H1 (cell line): ENCODE measurements around the gene TMEM163. TPM values are rescaled to one million over a fixed set of nuclear protein-coding genes. Genes with fewer than 3 reads are reported as not detected.

Source experiments
- CTCF ChIA-PET: fragments of 300-600 bp; sonication (Branson Sonifier 250); formaldehyde crosslinking; loops from one replicate; lab custom pipeline; 2021; ENCODE audit not compliant: partially characterized antibody; lab: Charles Lee
- POLR2A ChIA-PET: fragments of 300-600 bp; sonication (Branson Sonifier 250); formaldehyde crosslinking; loops from one replicate; lab custom pipeline; 2021; ENCODE audit warnings: inconsistent platforms; ENCODE audit not compliant: partially characterized antibody; lab: Charles Lee
- DNase-seq, 2 experiments: peaks; one replicate each; pipeline versions ENCODE4 v3.0.0 to v3.0.0-alpha.2; 2010 to 2022; ENCODE audit warnings: low spot score in 2 of 2, low read depth in 1 of 2, mixed read lengths in 1 of 2
- FAIRE-seq: peaks from 2 replicates; lab custom pipeline; 2011; peaks lifted over from hg19 to GRCh38; lab: Jason Lieb, UNC
- H2AFZ ChIP-seq: 2 replicates; pipeline ENCODE4 v1.8.1; 2012; ENCODE audit warnings: low read length, inconsistent platforms
- H2AK5ac ChIP-seq: 2 replicates; pipeline ENCODE4 v1.6.1; 2013; ENCODE audit warnings: low read depth, low read length
- H2BK120ac ChIP-seq: replicated peaks from 2 replicates; pipeline ENCODE3; 2013; ENCODE audit warnings: low read depth, low read length, inconsistent platforms
- H2BK12ac ChIP-seq: 2 replicates; pipeline ENCODE4 v1.6.1; 2013; ENCODE audit warnings: low read depth, low read length
- H2BK15ac ChIP-seq: 2 replicates; pipeline ENCODE4 v1.6.1; 2013; ENCODE audit warnings: low read length
- H2BK20ac ChIP-seq: 2 replicates; pipeline ENCODE4 v1.6.1; 2013; ENCODE audit warnings: low read length
- H2BK5ac ChIP-seq: 2 replicates; pipeline ENCODE4 v1.6.1; 2013; ENCODE audit warnings: low read depth, low read length
- H3K14ac ChIP-seq: 2 replicates; pipeline ENCODE4 v1.6.1; 2013; ENCODE audit warnings: inconsistent platforms; ENCODE audit not compliant: insufficient read length
- H3K18ac ChIP-seq: 2 replicates; pipeline ENCODE4 v1.6.1; 2013; ENCODE audit warnings: low read length; ENCODE audit errors: extremely low read depth
- H3K23ac ChIP-seq: 2 replicates; pipeline ENCODE4 v1.6.1; 2013; ENCODE audit warnings: inconsistent platforms; ENCODE audit not compliant: insufficient read length
- H3K23me2 ChIP-seq: 2 replicates; pipeline ENCODE4 v1.6.1; 2013; ENCODE audit warnings: low read depth, low read length
- H3K27ac ChIP-seq: 2 replicates; pipeline ENCODE4 v1.6.1; 2011; ENCODE audit warnings: low read depth, low read length, inconsistent platforms
- H3K27me3 ChIP-seq, 4 experiments: replicated peaks in 1 of 4; 1 replicate in 1 of 4; 2 replicates in 3 of 4; pipeline versions ENCODE4 v1.6.1 to v1.8.1; 2011 to 2013; ENCODE audit warnings: low read length in 3 of 4, mild to moderate bottlenecking in 3 of 4, inconsistent platforms in 2 of 4, mixed read lengths in 2 of 4, moderate library complexity in 1 of 4; ENCODE audit not compliant: control insufficient read depth in 3 of 4, insufficient read depth in 3 of 4; ENCODE audit errors: extremely low read depth in 1 of 4
- H3K36me3 ChIP-seq, 4 experiments: 2 replicates each; pipeline versions ENCODE4 v1.6.1 to v1.8.1; 2011 to 2013; ENCODE audit warnings: mild to moderate bottlenecking in 4 of 4, low read length in 3 of 4, moderate library complexity in 2 of 4, control low read depth in 1 of 4, inconsistent platforms in 1 of 4; ENCODE audit not compliant: insufficient read depth in 4 of 4, control insufficient read depth in 2 of 4
- H3K4ac ChIP-seq: replicated peaks from 2 replicates; pipeline ENCODE3; 2013; ENCODE audit warnings: low read length, low read depth, mixed read lengths, inconsistent platforms; ENCODE audit not compliant: insufficient read length
- H3K4me1 ChIP-seq, 4 experiments: replicated peaks in 1 of 4; 1 replicate in 1 of 4; 2 replicates in 3 of 4; pipeline versions ENCODE4 v1.6.1 to v1.8.1; 2011 to 2013; ENCODE audit warnings: low read length in 3 of 4, inconsistent platforms in 2 of 4, mixed read lengths in 1 of 4; ENCODE audit not compliant: insufficient read depth in 4 of 4, control insufficient read depth in 3 of 4
- H3K4me2 ChIP-seq, 2 experiments: 2 replicates each; pipeline versions ENCODE4 v1.6.1 to v1.8.1; 2011 to 2013; ENCODE audit warnings: low read depth in 2 of 2, low read length in 2 of 2, control low read depth in 1 of 2, inconsistent platforms in 1 of 2, mild to moderate bottlenecking in 1 of 2; ENCODE audit not compliant: insufficient read depth in 1 of 2
- H3K4me3 ChIP-seq, 4 experiments: fragments of 200-600, 300-600 bp in 1 of 4; sonication (generic), shearing (Covaris generic), sonication (Bioruptor Twin) in 1 of 4; 2 replicates each; pipeline versions ENCODE4 v1.5.1 to v1.8.1; 2011 to 2016; ENCODE audit warnings: low read length in 4 of 4, low read depth in 3 of 4, control low read depth in 2 of 4, inconsistent platforms in 2 of 4, mild to moderate bottlenecking in 2 of 4, mixed read lengths in 1 of 4, moderate library complexity in 1 of 4; ENCODE audit not compliant: insufficient read depth in 2 of 4; ENCODE audit errors: extremely low read depth in 1 of 4
- H3K56ac ChIP-seq: replicated peaks from 2 replicates; pipeline ENCODE3; 2013; ENCODE audit warnings: low read depth, mild to moderate bottlenecking, mixed read lengths, low read length, inconsistent platforms; ENCODE audit not compliant: insufficient read length
- H3K79me1 ChIP-seq: 2 replicates; pipeline ENCODE4 v1.6.1; 2013; ENCODE audit warnings: low read depth, low read length, control low read depth
- H3K79me2 ChIP-seq, 2 experiments: 2 replicates each; pipeline versions ENCODE4 v1.6.1 to v1.8.1; 2012 to 2013; ENCODE audit warnings: low read length in 2 of 2, mild to moderate bottlenecking in 2 of 2, inconsistent platforms in 1 of 2; ENCODE audit not compliant: insufficient read depth in 2 of 2, control insufficient read depth in 1 of 2
- H3K9ac ChIP-seq, 4 experiments: replicated peaks in 1 of 4; 1 replicate in 1 of 4; 2 replicates in 3 of 4; pipeline versions ENCODE4 v1.6.1 to v1.8.1; 2011 to 2013; ENCODE audit warnings: low read depth in 3 of 4, low read length in 3 of 4, control low read depth in 2 of 4, mild to moderate bottlenecking in 2 of 4, moderate library complexity in 2 of 4, inconsistent platforms in 1 of 4; ENCODE audit errors: extremely low read depth in 1 of 4
- H3K9me3 ChIP-seq, 2 experiments: 2 replicates each; pipeline versions ENCODE4 v1.6.1 to v1.8.1; 2012 to 2013; ENCODE audit warnings: mild to moderate bottlenecking in 2 of 2, moderate library complexity in 2 of 2, control low read depth in 1 of 2, inconsistent platforms in 1 of 2, low read depth in 1 of 2, low read length in 1 of 2, mixed read lengths in 1 of 2; ENCODE audit not compliant: insufficient read depth in 2 of 2
- H4K20me1 ChIP-seq, 2 experiments: replicated peaks in 1 of 2; 2 replicates each; pipeline versions ENCODE3 to v1.8.1; 2011 to 2013; ENCODE audit warnings: inconsistent platforms in 2 of 2, low read length in 2 of 2, mild to moderate bottlenecking in 1 of 2; ENCODE audit not compliant: insufficient read depth in 2 of 2, control insufficient read depth in 1 of 2
- H4K5ac ChIP-seq: 2 replicates; pipeline ENCODE4 v1.6.1; 2013; ENCODE audit warnings: low read length, low read depth, mixed read lengths, inconsistent platforms; ENCODE audit not compliant: insufficient read length
- H4K8ac ChIP-seq: 2 replicates; pipeline ENCODE4 v1.8.0; 2013; ENCODE audit warnings: mild to moderate bottlenecking, moderate library complexity, low read length, inconsistent platforms; ENCODE audit not compliant: insufficient read depth; ENCODE audit errors: extremely low read depth
- H4K91ac ChIP-seq: replicated peaks from 2 replicates; pipeline ENCODE3; 2013; ENCODE audit warnings: low read length, mixed read lengths, inconsistent platforms; ENCODE audit not compliant: insufficient read length
- BACH1 ChIP-seq: IDR thresholded peaks from 2 replicates; pipeline ENCODE4 v1.6.1; 2012; ENCODE audit warnings: low read length, improper control_type of control experiment
- CBX8 ChIP-seq: fragments of 300-800, 300-1000 bp; sonication (generic); IDR thresholded peaks from 2 replicates; pipeline ENCODE4 v1.7.1; 2016; ENCODE audit warnings: low read depth, low read length, borderline replicate concordance
- CEBPB ChIP-seq: IDR thresholded peaks from 2 replicates; pipeline ENCODE4 v1.6.1; 2012; ENCODE audit warnings: low read depth, low read length
- HDAC2 ChIP-seq, 2 experiments: fragments of 300-600 bp in 1 of 2; sonication (generic) in 1 of 2; IDR thresholded peaks; 2 replicates each; pipeline ENCODE4 v1.6.1; 2011 to 2012; ENCODE audit warnings: low read depth in 2 of 2, low read length in 2 of 2, mild to moderate bottlenecking in 2 of 2, moderate library complexity in 2 of 2, borderline replicate concordance in 1 of 2, inconsistent platforms in 1 of 2
- MAFK ChIP-seq: IDR thresholded peaks from 2 replicates; pipeline ENCODE4 v1.6.1; 2012; ENCODE audit warnings: low read depth, mild to moderate bottlenecking, improper control_type of control experiment, low read length
- NRF1 ChIP-seq: IDR thresholded peaks from 2 replicates; pipeline ENCODE4 v1.6.1; 2011; ENCODE audit warnings: mild to moderate bottlenecking, low read depth, low read length, improper control_type of control experiment
- RNF2 ChIP-seq: fragments of 200-900, 300-1000 bp; sonication (generic); IDR thresholded peaks from 2 replicates; pipeline ENCODE4 v1.7.1; 2016; ENCODE audit warnings: borderline replicate concordance, low read depth, mild to moderate bottlenecking, antibody characterized with exemption, low read length; ENCODE audit not compliant: poor library complexity, severe bottlenecking; ENCODE audit errors: missing control alignments
- SUZ12 ChIP-seq: fragments of 200-600 bp; sonication (generic); IDR thresholded peaks from 2 replicates; pipeline ENCODE4 v1.6.1; 2012; ENCODE audit warnings: mild to moderate bottlenecking, inconsistent platforms, low read length, moderate library complexity, mixed read lengths
- YY1 ChIP-seq: IDR thresholded peaks from 2 replicates; pipeline ENCODE4 v1.6.1; 2011; ENCODE audit warnings: low read depth, mild to moderate bottlenecking, low read length
- WGBS, 2 experiments: shearing (Covaris generic) in 1 of 2; methylation state at CpG; one replicate each; pipeline versions ENCODE4 v1.1.6 to v1.1.7; 2013 to 2015; ENCODE audit warnings: low lambda C conversion rate in 2 of 2, mixed read lengths in 2 of 2, inconsistent platforms in 1 of 2, low coverage in 1 of 2, missing lambda C conversion rate in 1 of 2; ENCODE audit not compliant: insufficient replicate concordance in 2 of 2, insufficient coverage in 1 of 2, insufficient read length in 1 of 2; ENCODE audit errors: extremely low coverage in 1 of 2, missing lambda C conversion rate in 1 of 2; 5-methylcytosine and 5-hydroxymethylcytosine counted together
- polyA plus RNA-seq, 7 experiments: library from polyadenylated mRNA; depleted of rRNA in 3 of 7; stranded (reverse) in 5 of 7; unstranded in 2 of 7; fragments of >200 nt in 5 of 7; fragments of 200-250 nt in 2 of 7; gene quantifications; 1 replicate in 5 of 7; 2 replicates in 1 of 7; 4 replicates in 1 of 7; pipeline versions ENCODE4 v1.2.1 to v1.2.3, GENCODE V29; 2011 to 2013; ENCODE audit warnings: missing spikeins in 2 of 7, mixed read lengths in 2 of 7
- total RNA-seq: library from RNA; stranded (reverse); fragmentation: NEBNext Ultra II Directional; extraction: Animal tissue kit (Norgen Biotek cat#: 25700); gene quantifications from 2 replicates; pipeline ENCODE4 v1.2.1, GENCODE V29; 2021
- TF ChIP-seq, protein P1 (sequence below), 3 experiments: IDR thresholded peaks; 1 replicate in 2 of 3; 2 replicates in 1 of 3; pipeline versions ENCODE4 v1.5.1 to v1.6.1; 2011; ENCODE audit warnings: low read length in 3 of 3, mild to moderate bottlenecking in 3 of 3, inconsistent platforms in 2 of 3, low read depth in 1 of 3, moderate library complexity in 1 of 3; ENCODE audit not compliant: insufficient read depth in 1 of 3; ENCODE audit errors: control extremely low read depth in 1 of 3
- TF ChIP-seq, protein P2 (sequence below): IDR thresholded peaks from 2 replicates; pipeline ENCODE4 v1.6.1; 2011; ENCODE audit warnings: low read depth, mild to moderate bottlenecking, low read length; ENCODE audit not compliant: insufficient read depth

Gene TMEM163
- total and polyA plus RNA-seq, 2 of the 8 experiments (the other 6 are each of a cell fraction or from before 2014, with no cell fraction given): 2.8 to 3.2 TPM

- Histone ChIP-seq H3K14ac (no peak overlapping the region), H3K4ac (no peak overlapping the region), H2AFZ (no peak overlapping the region), H3K79me2 (no peaks in the 10 kb centered on the region), H2BK5ac (no peak overlapping the region), H3K23ac (no peak overlapping the region), H3K56ac (no peak overlapping the region), H3K4me3 (no peak overlapping the region), H3K4me2 (no peak overlapping the region), H4K91ac (no peak overlapping the region), H2BK120ac (no peak overlapping the region), H3K9ac (no peak overlapping the region), H4K20me1 (no peaks in the 10 kb centered on the region), H2BK20ac (no peak overlapping the region), H3K23me2 (no peaks in the 10 kb centered on the region), H4K5ac (no peak overlapping the region), H3K18ac (no peak overlapping the region), H2BK15ac (no peak overlapping the region), H3K9me3 (peaks cover 0 to 2% of the 10 kb centered on the region in 2 experiments; a peak in 1 of 4 replicates), H3K79me1 (no peaks in the 10 kb centered on the region), H2BK12ac (no peak overlapping the region), H4K8ac (no peak overlapping the region), H3K36me3 (no peaks in the 10 kb centered on the region), H3K27ac (no peak overlapping the region), H3K4me1 (no peaks in the 10 kb centered on the region), H2AK5ac (no peak overlapping the region), H3K27me3 (no peaks in the 10 kb centered on the region; a peak in 1 of 7 replicates)
- CTCF ChIA-PET: interaction anchor here (1.3 kb wide), 1 partner anchor 15 kb away, joined by 3 read pairs; no protein-coding TSS in a partner anchor
- POLR2A ChIA-PET: no interaction called here
- DNase-seq (no peak), FAIRE-seq (no peak)
- WGBS, 2 experiments: 99% methylated on average over 6 of the region's 6 CpGs; no CpG with 5 or more reads in 1 of the 2 experiments
- no peak for TF ChIP-seq SUZ12
- TF ChIP-seq, protein P1, sequence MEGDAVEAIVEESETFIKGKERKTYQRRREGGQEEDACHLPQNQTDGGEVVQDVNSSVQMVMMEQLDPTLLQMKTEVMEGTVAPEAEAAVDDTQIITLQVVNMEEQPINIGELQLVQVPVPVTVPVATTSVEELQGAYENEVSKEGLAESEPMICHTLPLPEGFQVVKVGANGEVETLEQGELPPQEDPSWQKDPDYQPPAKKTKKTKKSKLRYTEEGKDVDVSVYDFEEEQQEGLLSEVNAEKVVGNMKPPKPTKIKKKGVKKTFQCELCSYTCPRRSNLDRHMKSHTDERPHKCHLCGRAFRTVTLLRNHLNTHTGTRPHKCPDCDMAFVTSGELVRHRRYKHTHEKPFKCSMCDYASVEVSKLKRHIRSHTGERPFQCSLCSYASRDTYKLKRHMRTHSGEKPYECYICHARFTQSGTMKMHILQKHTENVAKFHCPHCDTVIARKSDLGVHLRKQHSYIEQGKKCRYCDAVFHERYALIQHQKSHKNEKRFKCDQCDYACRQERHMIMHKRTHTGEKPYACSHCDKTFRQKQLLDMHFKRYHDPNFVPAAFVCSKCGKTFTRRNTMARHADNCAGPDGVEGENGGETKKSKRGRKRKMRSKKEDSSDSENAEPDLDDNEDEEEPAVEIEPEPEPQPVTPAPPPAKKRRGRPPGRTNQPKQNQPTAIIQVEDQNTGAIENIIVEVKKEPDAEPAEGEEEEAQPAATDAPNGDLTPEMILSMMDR (IDR thresholded peaks at IDR 0.05; ENCODE audit: control extremely low read depth in 1 of 3, insufficient read depth in 1 of 3, low read depth in 1 of 3, low read length in 3 of 3): no peak
- TF ChIP-seq RNF2: no peak
- TF ChIP-seq HDAC2 (IDR thresholded peaks at IDR 0.05; ENCODE audit: borderline replicate concordance in 1 of 2, low read depth in 2 of 2, low read length in 2 of 2): no peak
- TF ChIP-seq, protein P2, sequence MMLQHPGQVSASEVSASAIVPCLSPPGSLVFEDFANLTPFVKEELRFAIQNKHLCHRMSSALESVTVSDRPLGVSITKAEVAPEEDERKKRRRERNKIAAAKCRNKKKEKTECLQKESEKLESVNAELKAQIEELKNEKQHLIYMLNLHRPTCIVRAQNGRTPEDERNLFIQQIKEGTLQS: no peak
- TF ChIP-seq MAFK: no peak
- TF ChIP-seq CBX8: no peak
- TF ChIP-seq NRF1: no peak
- TF ChIP-seq CEBPB: no peak
- no peak for TF ChIP-seq BACH1
- TF ChIP-seq YY1: no peak
Observed at GRCh38 chr2:134583462-134583861, 135.3 kb downstream of the TMEM163 start.
